WTC11 (cell line): ENCODE measurements around the gene CRK. TPM values are rescaled to one million over a fixed set of nuclear protein-coding genes. Genes with fewer than 3 reads are reported as not detected.

Experiments
- ATAC-seq: fragments of 200-7000 bp; cut with Tn5 transposase; 2 replicates; pipeline ENCODE4 v1.10.0; 2021; ENCODE audit warnings: mild to moderate bottlenecking, moderate library complexity
- CTCF ChIA-PET: fragments of 300-600 bp; sonication (Branson Sonifier 250); formaldehyde crosslinking; loops from one replicate; lab custom pipeline; 2021; ENCODE audit warnings: antibody characterized with exemption; lab: Charles Lee
- POLR2A ChIA-PET: fragments of 350-600 bp; sonication (Branson Sonifier 250); formaldehyde crosslinking; loops from one replicate; lab custom pipeline; 2021; ENCODE audit warnings: antibody characterized with exemption; lab: Charles Lee
- DNase-seq: peaks from one replicate; pipeline ENCODE4 v3.0.0; 2021; ENCODE audit warnings: low spot score
- H3K27ac Mint-ChIP-seq: 2 replicates; pipeline ENCODE4 v1.8.0; 2021; ENCODE audit warnings: mixed read lengths
- H3K27me3 Mint-ChIP-seq: 2 replicates; pipeline ENCODE4 v1.8.0; 2021; ENCODE audit warnings: low read depth, mild to moderate bottlenecking, moderate library complexity, mixed read lengths
- H3K36me3 Mint-ChIP-seq: 2 replicates; pipeline ENCODE4 v1.8.0; 2021; ENCODE audit warnings: mixed read lengths
- H3K4me1 Mint-ChIP-seq: 2 replicates; pipeline ENCODE4 v1.8.0; 2022; ENCODE audit warnings: mixed read lengths
- H3K4me3 Mint-ChIP-seq: 2 replicates; pipeline ENCODE4 v1.8.0; 2021; ENCODE audit warnings: mild to moderate bottlenecking, moderate library complexity, mixed read lengths
- H3K9me3 Mint-ChIP-seq: 2 replicates; pipeline ENCODE4 v1.8.0; 2021; ENCODE audit warnings: mixed read lengths
- FOXP1 ChIP-seq: sonication (generic); formaldehyde crosslinking; IDR thresholded peaks from 2 replicates; pipeline ENCODE4 v1.8.0; 2022; ENCODE audit warnings: missing genetic modification reagents, mild to moderate bottlenecking, moderate library complexity, borderline replicate concordance
- JUN ChIP-seq: sonication (generic); formaldehyde crosslinking; IDR thresholded peaks from 2 replicates; pipeline ENCODE4 v1.8.0; 2023; ENCODE audit warnings: mild to moderate bottlenecking, missing genetic modification reagents
- NR3C1 ChIP-seq: sonication (generic); formaldehyde crosslinking; conservative IDR thresholded peaks from 2 replicates; pipeline ENCODE4 v1.8.1; 2023; ENCODE audit warnings: low read depth, mild to moderate bottlenecking, missing genetic modification reagents
- SMAD3 ChIP-seq: sonication (generic); formaldehyde crosslinking; IDR thresholded peaks from 2 replicates; pipeline ENCODE4 v1.8.0; 2022; ENCODE audit warnings: missing genetic modification reagents, mild to moderate bottlenecking, borderline replicate concordance
- SMAD4 ChIP-seq: sonication (generic); formaldehyde crosslinking; IDR thresholded peaks from 2 replicates; pipeline ENCODE4 v1.8.0; 2022; ENCODE audit warnings: mild to moderate bottlenecking, missing genetic modification reagents
- SP1 ChIP-seq: sonication (generic); formaldehyde crosslinking; conservative IDR thresholded peaks from 2 replicates; pipeline ENCODE4 v1.8.1; 2022; ENCODE audit warnings: missing genetic modification reagents
- TCF7 ChIP-seq: sonication (generic); formaldehyde crosslinking; IDR thresholded peaks from 2 replicates; pipeline ENCODE4 v1.8.0; 2022; ENCODE audit warnings: mild to moderate bottlenecking, low read depth, missing genetic modification reagents, moderate library complexity
- ZNF138 ChIP-seq: sonication (generic); formaldehyde crosslinking; conservative IDR thresholded peaks from 2 replicates; pipeline ENCODE4 v1.8.1; 2022; ENCODE audit warnings: mild to moderate bottlenecking, moderate library complexity, missing genetic modification reagents
- ZNF317 ChIP-seq: sonication (generic); formaldehyde crosslinking; IDR thresholded peaks from 2 replicates; pipeline ENCODE4 v1.8.1; 2023; ENCODE audit warnings: low read depth, mild to moderate bottlenecking, moderate library complexity, missing genetic modification reagents, borderline replicate concordance
- ZNF671 ChIP-seq: fragments of 250-450 bp; sonication (Bioruptor Pico); IDR thresholded peaks from 2 replicates; pipeline ENCODE4 v1.8.0; 2021; ENCODE audit warnings: mild to moderate bottlenecking
- total RNA-seq: library from RNA; stranded (reverse); gene quantifications from 3 replicates; pipeline ENCODE4 v1.2.3, GENCODE V29; 2021
- TF ChIP-seq, protein P1 (sequence below): sonication (generic); formaldehyde crosslinking; IDR thresholded peaks from 2 replicates; pipeline ENCODE4 v1.8.1; 2023; ENCODE audit warnings: mild to moderate bottlenecking, missing genetic modification reagents, borderline replicate concordance
- TF ChIP-seq, protein P2 (sequence below): sonication (generic); formaldehyde crosslinking; IDR thresholded peaks from 2 replicates; pipeline ENCODE4 v1.8.1; 2023; ENCODE audit warnings: mild to moderate bottlenecking, missing genetic modification reagents
- TF ChIP-seq, protein P3 (sequence below): sonication (generic); formaldehyde crosslinking; IDR thresholded peaks from 2 replicates; pipeline ENCODE4 v1.8.1; 2022; ENCODE audit warnings: mild to moderate bottlenecking, moderate library complexity, missing genetic modification reagents
- TF ChIP-seq, protein P4 (sequence below): sonication (generic); formaldehyde crosslinking; IDR thresholded peaks from 2 replicates; pipeline ENCODE4 v1.8.1; 2023; ENCODE audit warnings: mild to moderate bottlenecking, missing genetic modification reagents
- TF ChIP-seq, protein P5 (sequence below): sonication (generic); formaldehyde crosslinking; IDR thresholded peaks from 2 replicates; pipeline ENCODE4 v1.8.1; 2022; ENCODE audit warnings: low read depth, missing genetic modification reagents, borderline replicate concordance
- TF ChIP-seq, protein P6 (sequence below): sonication (generic); formaldehyde crosslinking; IDR thresholded peaks from 2 replicates; pipeline ENCODE4 v1.8.0; 2023; ENCODE audit warnings: mild to moderate bottlenecking, missing genetic modification reagents
- TF ChIP-seq, protein P7 (sequence below): sonication (generic); formaldehyde crosslinking; IDR thresholded peaks from 2 replicates; pipeline ENCODE4 v1.8.1; 2022; ENCODE audit warnings: missing genetic modification reagents, borderline replicate concordance

Gene CRK
- total RNA-seq, 1 experiment from 2014 or later: 45.2 TPM

DNA sequence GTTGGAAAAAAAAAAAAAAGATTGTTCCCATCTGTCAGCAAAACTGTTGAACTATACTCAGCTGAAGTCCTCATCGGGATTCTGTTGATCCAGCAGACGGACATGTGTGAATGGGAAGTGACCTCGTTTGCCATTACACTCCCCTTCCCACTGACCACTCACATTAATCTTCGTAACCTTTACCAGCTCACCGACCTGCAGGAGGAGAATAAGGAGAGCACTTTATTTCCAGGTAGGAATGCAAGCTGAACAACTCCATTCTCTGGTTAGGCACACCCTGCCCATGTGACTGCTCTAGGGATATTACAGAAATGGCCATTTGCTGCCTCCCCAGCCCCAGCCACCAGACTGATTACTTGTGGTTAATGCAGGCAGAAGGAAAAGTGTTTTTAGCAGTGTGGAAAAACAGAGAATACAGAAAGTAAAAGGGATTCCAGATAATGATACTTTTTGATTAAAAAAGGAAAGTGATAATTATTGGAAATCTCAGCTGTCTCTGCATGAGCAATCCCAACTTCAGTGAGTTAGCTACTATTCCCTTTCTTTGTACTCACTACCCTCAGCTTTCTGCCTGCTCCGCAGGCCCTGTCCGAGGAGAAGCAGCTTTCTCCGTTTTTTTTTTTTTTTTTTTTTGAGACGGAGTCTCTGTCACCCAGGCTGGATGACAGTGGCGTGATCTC lies 32.4 kb downstream of the CRK start:
- no peak overlapping the region; the same call in 1 of the 2 replicates for H3K27ac Mint-ChIP-seq
- H3K9me3 Mint-ChIP-seq: no peaks in the 10 kb centered on the region
- no peaks in the 10 kb centered on the region for H3K27me3 Mint-ChIP-seq
- CTCF ChIA-PET: interaction anchor here (0.7 to 2.9 kb wide), 4 partner anchors 58 to 92 kb away, joined by 3 to 13 read pairs (median 6); partner anchors contain the start of gene INPP5K
- no peak for TF ChIP-seq SP1 (CRISPR knock-in tag)
- TF ChIP-seq ZNF671 (CRISPR knock-in tag): no peak
- TF ChIP-seq, protein P1, sequence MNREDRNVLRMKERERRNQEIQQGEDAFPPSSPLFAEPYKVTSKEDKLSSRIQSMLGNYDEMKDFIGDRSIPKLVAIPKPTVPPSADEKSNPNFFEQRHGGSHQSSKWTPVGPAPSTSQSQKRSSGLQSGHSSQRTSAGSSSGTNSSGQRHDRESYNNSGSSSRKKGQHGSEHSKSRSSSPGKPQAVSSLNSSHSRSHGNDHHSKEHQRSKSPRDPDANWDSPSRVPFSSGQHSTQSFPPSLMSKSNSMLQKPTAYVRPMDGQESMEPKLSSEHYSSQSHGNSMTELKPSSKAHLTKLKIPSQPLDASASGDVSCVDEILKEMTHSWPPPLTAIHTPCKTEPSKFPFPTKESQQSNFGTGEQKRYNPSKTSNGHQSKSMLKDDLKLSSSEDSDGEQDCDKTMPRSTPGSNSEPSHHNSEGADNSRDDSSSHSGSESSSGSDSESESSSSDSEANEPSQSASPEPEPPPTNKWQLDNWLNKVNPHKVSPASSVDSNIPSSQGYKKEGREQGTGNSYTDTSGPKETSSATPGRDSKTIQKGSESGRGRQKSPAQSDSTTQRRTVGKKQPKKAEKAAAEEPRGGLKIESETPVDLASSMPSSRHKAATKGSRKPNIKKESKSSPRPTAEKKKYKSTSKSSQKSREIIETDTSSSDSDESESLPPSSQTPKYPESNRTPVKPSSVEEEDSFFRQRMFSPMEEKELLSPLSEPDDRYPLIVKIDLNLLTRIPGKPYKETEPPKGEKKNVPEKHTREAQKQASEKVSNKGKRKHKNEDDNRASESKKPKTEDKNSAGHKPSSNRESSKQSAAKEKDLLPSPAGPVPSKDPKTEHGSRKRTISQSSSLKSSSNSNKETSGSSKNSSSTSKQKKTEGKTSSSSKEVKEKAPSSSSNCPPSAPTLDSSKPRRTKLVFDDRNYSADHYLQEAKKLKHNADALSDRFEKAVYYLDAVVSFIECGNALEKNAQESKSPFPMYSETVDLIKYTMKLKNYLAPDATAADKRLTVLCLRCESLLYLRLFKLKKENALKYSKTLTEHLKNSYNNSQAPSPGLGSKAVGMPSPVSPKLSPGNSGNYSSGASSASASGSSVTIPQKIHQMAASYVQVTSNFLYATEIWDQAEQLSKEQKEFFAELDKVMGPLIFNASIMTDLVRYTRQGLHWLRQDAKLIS (CRISPR knock-in tag): no peak
- TF ChIP-seq FOXP1 (CRISPR knock-in tag): no peak
- TF ChIP-seq SMAD3 (CRISPR knock-in tag): no peak
- TF ChIP-seq, protein P2, sequence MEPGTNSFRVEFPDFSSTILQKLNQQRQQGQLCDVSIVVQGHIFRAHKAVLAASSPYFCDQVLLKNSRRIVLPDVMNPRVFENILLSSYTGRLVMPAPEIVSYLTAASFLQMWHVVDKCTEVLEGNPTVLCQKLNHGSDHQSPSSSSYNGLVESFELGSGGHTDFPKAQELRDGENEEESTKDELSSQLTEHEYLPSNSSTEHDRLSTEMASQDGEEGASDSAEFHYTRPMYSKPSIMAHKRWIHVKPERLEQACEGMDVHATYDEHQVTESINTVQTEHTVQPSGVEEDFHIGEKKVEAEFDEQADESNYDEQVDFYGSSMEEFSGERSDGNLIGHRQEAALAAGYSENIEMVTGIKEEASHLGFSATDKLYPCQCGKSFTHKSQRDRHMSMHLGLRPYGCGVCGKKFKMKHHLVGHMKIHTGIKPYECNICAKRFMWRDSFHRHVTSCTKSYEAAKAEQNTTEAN: no peak
- no peak for TF ChIP-seq NR3C1 (CRISPR knock-in tag)
- TF ChIP-seq, protein P3, sequence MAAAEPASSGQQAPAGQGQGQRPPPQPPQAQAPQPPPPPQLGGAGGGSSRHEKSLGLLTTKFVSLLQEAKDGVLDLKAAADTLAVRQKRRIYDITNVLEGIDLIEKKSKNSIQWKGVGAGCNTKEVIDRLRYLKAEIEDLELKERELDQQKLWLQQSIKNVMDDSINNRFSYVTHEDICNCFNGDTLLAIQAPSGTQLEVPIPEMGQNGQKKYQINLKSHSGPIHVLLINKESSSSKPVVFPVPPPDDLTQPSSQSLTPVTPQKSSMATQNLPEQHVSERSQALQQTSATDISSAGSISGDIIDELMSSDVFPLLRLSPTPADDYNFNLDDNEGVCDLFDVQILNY (CRISPR knock-in tag): no peak
- TF ChIP-seq, protein P4, sequence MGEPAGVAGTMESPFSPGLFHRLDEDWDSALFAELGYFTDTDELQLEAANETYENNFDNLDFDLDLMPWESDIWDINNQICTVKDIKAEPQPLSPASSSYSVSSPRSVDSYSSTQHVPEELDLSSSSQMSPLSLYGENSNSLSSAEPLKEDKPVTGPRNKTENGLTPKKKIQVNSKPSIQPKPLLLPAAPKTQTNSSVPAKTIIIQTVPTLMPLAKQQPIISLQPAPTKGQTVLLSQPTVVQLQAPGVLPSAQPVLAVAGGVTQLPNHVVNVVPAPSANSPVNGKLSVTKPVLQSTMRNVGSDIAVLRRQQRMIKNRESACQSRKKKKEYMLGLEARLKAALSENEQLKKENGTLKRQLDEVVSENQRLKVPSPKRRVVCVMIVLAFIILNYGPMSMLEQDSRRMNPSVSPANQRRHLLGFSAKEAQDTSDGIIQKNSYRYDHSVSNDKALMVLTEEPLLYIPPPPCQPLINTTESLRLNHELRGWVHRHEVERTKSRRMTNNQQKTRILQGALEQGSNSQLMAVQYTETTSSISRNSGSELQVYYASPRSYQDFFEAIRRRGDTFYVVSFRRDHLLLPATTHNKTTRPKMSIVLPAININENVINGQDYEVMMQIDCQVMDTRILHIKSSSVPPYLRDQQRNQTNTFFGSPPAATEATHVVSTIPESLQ (CRISPR knock-in tag): no peak
- no peak for TF ChIP-seq JUN (CRISPR knock-in tag)
- TF ChIP-seq, protein P5, sequence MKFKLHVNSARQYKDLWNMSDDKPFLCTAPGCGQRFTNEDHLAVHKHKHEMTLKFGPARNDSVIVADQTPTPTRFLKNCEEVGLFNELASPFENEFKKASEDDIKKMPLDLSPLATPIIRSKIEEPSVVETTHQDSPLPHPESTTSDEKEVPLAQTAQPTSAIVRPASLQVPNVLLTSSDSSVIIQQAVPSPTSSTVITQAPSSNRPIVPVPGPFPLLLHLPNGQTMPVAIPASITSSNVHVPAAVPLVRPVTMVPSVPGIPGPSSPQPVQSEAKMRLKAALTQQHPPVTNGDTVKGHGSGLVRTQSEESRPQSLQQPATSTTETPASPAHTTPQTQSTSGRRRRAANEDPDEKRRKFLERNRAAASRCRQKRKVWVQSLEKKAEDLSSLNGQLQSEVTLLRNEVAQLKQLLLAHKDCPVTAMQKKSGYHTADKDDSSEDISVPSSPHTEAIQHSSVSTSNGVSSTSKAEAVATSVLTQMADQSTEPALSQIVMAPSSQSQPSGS: no peak
- no peak for TF ChIP-seq SMAD4 (CRISPR knock-in tag)
- no peak for TF ChIP-seq TCF7
- TF ChIP-seq ZNF138 (CRISPR knock-in tag): no peak
- DNase-seq: no peak
- H3K4me3 Mint-ChIP-seq: no peak overlapping the region
- H3K4me1 Mint-ChIP-seq: no peaks in the 10 kb centered on the region
- H3K36me3 Mint-ChIP-seq: peaks cover 48% of the 10 kb centered on the region
- no peak for ATAC-seq
- POLR2A ChIA-PET: no interaction called here

DNA sequence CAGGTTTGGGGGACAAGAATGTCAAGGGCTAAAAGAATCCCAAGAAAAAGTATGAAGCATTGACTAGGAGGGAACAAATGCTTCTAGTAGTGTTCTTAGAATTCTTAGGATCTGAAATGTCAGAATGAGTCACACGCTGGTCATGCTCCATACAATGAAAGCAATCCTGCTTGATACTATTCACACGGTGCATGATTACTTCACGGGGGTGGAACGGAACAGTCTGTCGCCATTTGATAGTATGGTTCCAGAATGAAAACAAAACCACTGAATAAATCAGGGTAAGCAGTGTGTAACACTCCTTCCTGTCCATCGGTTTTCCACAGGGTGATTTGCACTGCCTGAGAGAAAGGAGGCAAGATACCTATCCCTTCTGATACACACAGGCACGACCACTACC lies 33.1 kb downstream of the CRK start:
- Mint-ChIP-seq H3K36me3 (peaks cover 42% of the 10 kb centered on the region), H3K4me1 (no peaks in the 10 kb centered on the region), H3K9me3 (no peaks in the 10 kb centered on the region), H3K27me3 (no peaks in the 10 kb centered on the region), H3K27ac (no peak overlapping the region), H3K4me3 (no peak overlapping the region)
- no peak for ATAC-seq
- ChIA-PET CTCF (interaction anchor here (1.6 to 2.9 kb wide), 2 partner anchors 57 to 93 kb away, joined by 4 to 13 read pairs; partner anchors contain the start of gene INPP5K), POLR2A (no interaction called here)
- DNase-seq: no peak
- TF ChIP-seq ZNF138 (CRISPR knock-in tag): no peak
- TF ChIP-seq, protein P6, sequence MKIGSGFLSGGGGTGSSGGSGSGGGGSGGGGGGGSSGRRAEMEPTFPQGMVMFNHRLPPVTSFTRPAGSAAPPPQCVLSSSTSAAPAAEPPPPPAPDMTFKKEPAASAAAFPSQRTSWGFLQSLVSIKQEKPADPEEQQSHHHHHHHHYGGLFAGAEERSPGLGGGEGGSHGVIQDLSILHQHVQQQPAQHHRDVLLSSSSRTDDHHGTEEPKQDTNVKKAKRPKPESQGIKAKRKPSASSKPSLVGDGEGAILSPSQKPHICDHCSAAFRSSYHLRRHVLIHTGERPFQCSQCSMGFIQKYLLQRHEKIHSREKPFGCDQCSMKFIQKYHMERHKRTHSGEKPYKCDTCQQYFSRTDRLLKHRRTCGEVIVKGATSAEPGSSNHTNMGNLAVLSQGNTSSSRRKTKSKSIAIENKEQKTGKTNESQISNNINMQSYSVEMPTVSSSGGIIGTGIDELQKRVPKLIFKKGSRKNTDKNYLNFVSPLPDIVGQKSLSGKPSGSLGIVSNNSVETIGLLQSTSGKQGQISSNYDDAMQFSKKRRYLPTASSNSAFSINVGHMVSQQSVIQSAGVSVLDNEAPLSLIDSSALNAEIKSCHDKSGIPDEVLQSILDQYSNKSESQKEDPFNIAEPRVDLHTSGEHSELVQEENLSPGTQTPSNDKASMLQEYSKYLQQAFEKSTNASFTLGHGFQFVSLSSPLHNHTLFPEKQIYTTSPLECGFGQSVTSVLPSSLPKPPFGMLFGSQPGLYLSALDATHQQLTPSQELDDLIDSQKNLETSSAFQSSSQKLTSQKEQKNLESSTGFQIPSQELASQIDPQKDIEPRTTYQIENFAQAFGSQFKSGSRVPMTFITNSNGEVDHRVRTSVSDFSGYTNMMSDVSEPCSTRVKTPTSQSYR (CRISPR knock-in tag): no peak
- TF ChIP-seq ZNF317: no peak
- TF ChIP-seq, protein P4 (CRISPR knock-in tag): no peak
- TF ChIP-seq, protein P7, sequence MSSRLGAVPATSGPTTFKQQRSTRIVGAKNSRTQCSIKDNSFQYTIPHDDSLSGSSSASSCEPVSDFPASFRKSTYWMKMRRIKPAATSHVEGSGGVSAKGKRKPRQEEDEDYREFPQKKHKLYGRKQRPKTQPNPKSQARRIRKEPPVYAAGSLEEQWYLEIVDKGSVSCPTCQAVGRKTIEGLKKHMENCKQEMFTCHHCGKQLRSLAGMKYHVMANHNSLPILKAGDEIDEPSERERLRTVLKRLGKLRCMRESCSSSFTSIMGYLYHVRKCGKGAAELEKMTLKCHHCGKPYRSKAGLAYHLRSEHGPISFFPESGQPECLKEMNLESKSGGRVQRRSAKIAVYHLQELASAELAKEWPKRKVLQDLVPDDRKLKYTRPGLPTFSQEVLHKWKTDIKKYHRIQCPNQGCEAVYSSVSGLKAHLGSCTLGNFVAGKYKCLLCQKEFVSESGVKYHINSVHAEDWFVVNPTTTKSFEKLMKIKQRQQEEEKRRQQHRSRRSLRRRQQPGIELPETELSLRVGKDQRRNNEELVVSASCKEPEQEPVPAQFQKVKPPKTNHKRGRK (CRISPR knock-in tag): no peak
